Osteocyte (in vitro differentiated cells): Measurements from ENCODE around the gene CORT. TPM values are rescaled to one million over a fixed set of nuclear protein-coding genes. Genes with fewer than 3 reads are reported as not detected.
A peak's percentile ranks its signal among the peaks of the same experiment; 100 is the strongest.
"Not testable (repeated sequence)": the region's sequence is repeated elsewhere in the genome, so short reads cannot be mapped to it uniquely, and the experiment has no call there.

Source experiments
- DNase-seq: peaks from one replicate; pipeline ENCODE4 v3.0.0; 2021; ENCODE audit warnings: mixed read lengths; ENCODE audit not compliant: unreplicated experiment; ENCODE audit errors: extremely low spot score
- H3K27ac Mint-ChIP-seq: one replicate; pipeline ENCODE4 v1.8.0; 2021; ENCODE audit warnings: mild to moderate bottlenecking, mixed read lengths; ENCODE audit not compliant: unreplicated experiment
- H3K27me3 Mint-ChIP-seq: one replicate; pipeline ENCODE4 v1.8.0; 2021; ENCODE audit warnings: mixed read lengths; ENCODE audit not compliant: unreplicated experiment
- H3K36me3 Mint-ChIP-seq: one replicate; pipeline ENCODE4 v1.8.0; 2021; ENCODE audit warnings: mixed read lengths; ENCODE audit not compliant: unreplicated experiment
- H3K4me1 Mint-ChIP-seq: one replicate; pipeline ENCODE4 v1.8.0; 2021; ENCODE audit warnings: mixed read lengths; ENCODE audit not compliant: unreplicated experiment
- H3K4me3 Mint-ChIP-seq: one replicate; pipeline ENCODE4 v1.8.0; 2021; ENCODE audit warnings: mild to moderate bottlenecking, moderate library complexity, mixed read lengths; ENCODE audit not compliant: unreplicated experiment
- H3K9me3 Mint-ChIP-seq: one replicate; pipeline ENCODE4 v1.8.0; 2021; ENCODE audit warnings: mixed read lengths; ENCODE audit not compliant: unreplicated experiment
- CTCF ChIP-seq: fragments of 200-600 bp; sonication (generic); IDR thresholded peaks from 2 replicates; pipeline ENCODE4 v1.5.0; 2021; ENCODE audit warnings: antibody characterized with exemption, mild to moderate bottlenecking, moderate library complexity
- total RNA-seq: library from RNA; stranded (reverse); gene quantifications from 2 replicates; pipeline ENCODE4 v1.2.1, GENCODE V29; 2021

CORT gene
- total RNA-seq, 1 donor from 2014 or later = 0.40 TPM

- H3K4me3 Mint-ChIP-seq = peak within 1 kb of the TSS; percentile 91
- H3K27ac Mint-ChIP-seq = peak within 1 kb of the TSS; percentile 93
- no peaks in the 10 kb centered on the region for H3K27me3 Mint-ChIP-seq
- no peaks in the 10 kb centered on the region for H3K9me3 Mint-ChIP-seq
- H3K36me3 Mint-ChIP-seq = peaks cover 9% of the 10 kb centered on the region
- peaks cover 42% of the 10 kb centered on the region for H3K4me1 Mint-ChIP-seq
- peak; percentile 95 for DNase-seq
- no peak for TF ChIP-seq CTCF
Observed at GRCh38 chr1:10472220-10473144, 22.7 kb downstream of the CORT start, which contains the start of gene DFFA. Gene DFFA (minus strand): TSS chr1:10472529. CDS start chr1:10472458, 71 bp downstream.

- peak overlapping the region; percentile 91 for H3K4me3 Mint-ChIP-seq
- no peaks in the 10 kb centered on the region for H3K27me3 Mint-ChIP-seq
- H3K36me3 Mint-ChIP-seq = peaks cover 3% of the 10 kb centered on the region
- peak overlapping the region; percentile 67 for H3K27ac Mint-ChIP-seq
- no peak for TF ChIP-seq CTCF
- H3K9me3 Mint-ChIP-seq = no peaks in the 10 kb centered on the region
- DNase-seq = no peak
- H3K4me1 Mint-ChIP-seq = peaks cover 42% of the 10 kb centered on the region
Observed at GRCh38 chr1:10473145-10473765, 23.4 kb downstream of the CORT start.

GRCh38 chr1:10474309-10474612, 24.4 kb downstream of the CORT start:
- H3K27ac Mint-ChIP-seq = peak overlapping the region; percentile 76
- DNase-seq, H3K36me3 Mint-ChIP-seq, H3K27me3 Mint-ChIP-seq, H3K9me3 Mint-ChIP-seq: not testable (repeated sequence)
- H3K4me3 Mint-ChIP-seq = peak overlapping the region; percentile 85
- H3K4me1 Mint-ChIP-seq = peaks cover 42% of the 10 kb centered on the region

GRCh38 chr1:10474613-10475507, 25.0 kb downstream of the CORT start, which contains the start of gene PEX14:
Gene PEX14 (plus strand): TSS chr1:10474950. CDS start chr1:10474967, 17 bp downstream.
- peak within 1 kb of the TSS; percentile 85 for H3K27ac Mint-ChIP-seq
- peaks cover 42% of the 10 kb centered on the region for H3K4me1 Mint-ChIP-seq
- peak; percentile 92 for DNase-seq
- H3K36me3 Mint-ChIP-seq = no peaks in the 10 kb centered on the region
- no peaks in the 10 kb centered on the region for H3K9me3 Mint-ChIP-seq
- peak within 1 kb of the TSS; percentile 85 for H3K4me3 Mint-ChIP-seq
- no peak for TF ChIP-seq CTCF
- H3K27me3 Mint-ChIP-seq = no peaks in the 10 kb centered on the region

GRCh38 chr1:10475510-10475909, 25.7 kb downstream of the CORT start:
- Mint-ChIP-seq H3K4me3 (peak overlapping the region; percentile 85), H3K4me1 (peaks cover 42% of the 10 kb centered on the region), H3K27ac (peak overlapping the region; percentile 85), H3K9me3 (no peaks in the 10 kb centered on the region), H3K27me3 (no peaks in the 10 kb centered on the region), H3K36me3 (no peaks in the 10 kb centered on the region)
- no peak for DNase-seq
- no peak for TF ChIP-seq CTCF
